Subcutaneous adipose tissue (tissue), 4 donors: ENCODE results near the gene TMEM138. TPM values are rescaled to one million over a fixed set of nuclear protein-coding genes. Genes with fewer than 3 reads are reported as not detected.

Source experiments
- CTCF ChIP-seq: fragments of 450-650 bp; IDR thresholded peaks from one replicate; pipeline ENCODE4 v1.5.1; 2016; ENCODE audit warnings: low read depth, mild to moderate bottlenecking, control low read depth, antibody characterized with exemption, moderate library complexity
- total RNA-seq, 4 donors: library from RNA; depleted of rRNA; stranded (reverse); fragments of >200 nt; gene quantifications; one replicate each; pipeline ENCODE4 v1.1.0, GENCODE V29; 2016

TMEM138 gene
- total RNA-seq, 4 donors from 2014 or later = 18.5 to 55.8 (median 22.3) TPM

GRCh38 chr11:61403658-61404057 lies 41.5 kb downstream of the TMEM138 start:
- no peak for TF ChIP-seq CTCF

- TF ChIP-seq CTCF = no peak
Observed at GRCh38 chr11:61404103-61404502, 41.9 kb downstream of the TMEM138 start.

GRCh38 chr11:61404641-61405040 lies 42.5 kb downstream of the TMEM138 start:
- TF ChIP-seq CTCF = no peak

- no peak for TF ChIP-seq CTCF
Observed at GRCh38 chr11:61406067-61406466, 43.9 kb downstream of the TMEM138 start.

DNA sequence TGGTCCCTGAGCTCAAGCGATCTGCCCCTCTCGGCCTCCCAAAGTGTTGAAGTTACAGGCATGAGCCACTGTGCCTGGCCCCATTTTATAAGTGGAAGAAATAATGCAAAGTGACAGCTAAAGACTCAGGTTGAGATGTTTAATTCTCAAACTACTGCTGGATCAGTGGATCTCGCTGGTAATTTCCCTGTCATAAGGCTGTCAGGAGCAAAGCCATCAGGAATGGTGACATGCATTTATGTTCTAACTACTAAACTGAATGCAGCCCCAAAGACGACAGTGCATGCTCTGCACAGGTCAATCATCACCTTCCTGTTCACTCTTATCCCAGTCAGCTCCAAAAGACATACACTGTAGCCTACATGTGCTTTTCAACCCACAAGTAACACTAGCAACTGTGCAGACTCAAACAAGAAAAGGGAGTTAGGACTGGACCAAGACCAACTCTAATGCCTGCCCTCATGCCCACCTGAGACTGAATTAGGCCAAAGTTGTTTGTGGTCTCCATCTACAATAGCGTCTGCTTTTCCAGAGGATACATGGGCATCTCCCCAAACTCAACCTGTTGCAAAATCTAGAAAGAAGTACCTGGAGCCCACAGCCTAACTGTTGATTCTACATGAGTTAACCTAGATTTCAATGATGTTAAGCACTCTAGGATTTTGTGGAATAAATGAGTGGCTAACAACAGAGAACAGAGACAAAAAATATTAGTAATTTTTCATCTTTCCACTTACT lies 45.0 kb downstream of the TMEM138 start:
- TF ChIP-seq CTCF = no peak

DNA sequence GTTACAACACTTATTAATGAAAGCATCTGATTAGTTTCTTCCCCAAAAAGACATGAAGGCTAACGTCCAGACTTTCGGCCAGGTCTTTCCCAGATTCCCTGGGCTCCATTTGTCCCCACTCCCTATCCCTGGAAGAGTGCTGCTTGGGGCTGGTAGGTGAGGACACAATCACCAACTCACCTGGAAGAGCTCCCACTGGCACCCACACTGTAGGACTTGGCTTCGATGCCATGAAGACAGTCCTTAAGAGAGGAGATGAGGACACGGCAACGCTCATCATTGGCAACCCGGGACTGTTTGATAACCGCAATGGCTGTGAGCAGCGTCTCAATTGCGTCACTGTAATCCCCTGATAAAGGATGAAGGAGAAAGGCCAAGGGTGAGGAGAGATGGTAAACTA lies 49.4 kb downstream of the TMEM138 start:
- no peak for TF ChIP-seq CTCF

DNA sequence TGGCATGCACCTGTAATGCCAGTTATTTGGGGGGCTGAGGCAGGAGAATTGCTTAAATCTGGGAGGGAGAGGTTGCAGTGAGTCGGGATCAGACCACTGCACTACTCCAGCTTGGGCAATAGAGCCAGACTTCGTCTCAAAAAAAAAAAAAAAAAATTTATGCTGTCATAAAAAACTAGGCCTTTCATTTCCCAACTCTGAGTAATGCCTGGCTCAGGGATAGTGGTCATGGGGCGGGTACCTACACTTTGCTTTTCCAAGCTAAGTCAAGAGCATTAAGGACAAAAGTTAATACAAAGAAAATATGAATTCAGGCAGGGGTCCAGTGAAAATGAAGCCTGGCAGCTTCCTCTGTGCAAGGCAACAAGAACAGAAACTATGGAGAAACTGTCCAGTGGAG lies 51.3 kb downstream of the TMEM138 start:
- TF ChIP-seq CTCF = no peak
